Loucy (cell line): Measurements from ENCODE around the gene CCDC187.

Experiments used
- H2AFZ ChIP-seq: fragments of 200-600 bp; sonication (generic); 2 replicates; pipeline ENCODE4 v1.6.0; 2016; ENCODE audit warnings: antibody characterized with exemption, mild to moderate bottlenecking, low read length, moderate library complexity
- H3F3A ChIP-seq: fragments of 200-600 bp; 2 replicates; pipeline ENCODE4 v1.6.0; 2016; ENCODE audit warnings: antibody characterized with exemption, low read depth, mild to moderate bottlenecking
- H3K27me3 ChIP-seq: fragments of 200-600 bp; sonication (generic); 2 replicates; pipeline ENCODE4 v1.6.1; 2014; ENCODE audit warnings: low read length, mild to moderate bottlenecking; ENCODE audit not compliant: insufficient read depth, poor library complexity, severe bottlenecking
- H3K36me3 ChIP-seq: fragments of 200-600 bp; sonication (generic); 2 replicates; pipeline ENCODE4 v1.6.1; 2016; ENCODE audit warnings: low read length; ENCODE audit not compliant: insufficient read depth
- H3K4me1 ChIP-seq: fragments of 200-600 bp; sonication (generic); 2 replicates; pipeline ENCODE4 v1.5.1; 2014; ENCODE audit warnings: low read length, mild to moderate bottlenecking; ENCODE audit not compliant: insufficient read depth, poor library complexity, severe bottlenecking
- H3K4me2 ChIP-seq: fragments of 200-600 bp; sonication (generic); 2 replicates; pipeline ENCODE4 v1.6.0; 2014; ENCODE audit warnings: antibody characterized with exemption, low read length, low read depth, mild to moderate bottlenecking; ENCODE audit not compliant: poor library complexity, severe bottlenecking
- H3K4me3 ChIP-seq: fragments of 200-600 bp; sonication (generic); 2 replicates; pipeline ENCODE4 v1.5.1; 2014; ENCODE audit warnings: low read length, mild to moderate bottlenecking, mixed read lengths; ENCODE audit not compliant: poor library complexity, severe bottlenecking
- H3K79me2 ChIP-seq: fragments of 200-600 bp; sonication (generic); 2 replicates; pipeline ENCODE4 v1.6.1; 2014; ENCODE audit warnings: low read length; ENCODE audit not compliant: insufficient read depth
- H3K9ac ChIP-seq: fragments of 200-600 bp; sonication (generic); 2 replicates; pipeline ENCODE4 v1.6.0; 2014; ENCODE audit warnings: mild to moderate bottlenecking, low read depth, low read length, moderate library complexity; ENCODE audit not compliant: poor library complexity, severe bottlenecking
- H3K9me2 ChIP-seq: fragments of 200-600 bp; sonication (generic); replicated peaks from 2 replicates; pipeline ENCODE4 v1.6.1; 2016; ENCODE audit warnings: low read depth, low read length, mixed read lengths
- H3K9me3 ChIP-seq: fragments of 200-600 bp; sonication (generic); 2 replicates; pipeline ENCODE4 v1.6.1; 2014; ENCODE audit warnings: mild to moderate bottlenecking, antibody characterized with exemption, low read length, low read depth; ENCODE audit not compliant: insufficient read depth
- H4K20me1 ChIP-seq: fragments of 200-600 bp; sonication (generic); 2 replicates; pipeline ENCODE4 v1.6.0; 2014; ENCODE audit warnings: antibody characterized with exemption, low read length, mild to moderate bottlenecking; ENCODE audit not compliant: insufficient read depth, poor library complexity, severe bottlenecking
- CTCF ChIP-seq: fragments of 200-600 bp; sonication (generic); conservative IDR thresholded peaks from 2 replicates; pipeline ENCODE4 v1.5.1; 2014; ENCODE audit warnings: mild to moderate bottlenecking, antibody characterized with exemption, low read length
- EZH2phosphoT487 ChIP-seq: fragments of 200-600 bp; IDR thresholded peaks from 2 replicates; pipeline ENCODE4 v1.6.1; 2018; ENCODE audit warnings: antibody characterized with exemption, mild to moderate bottlenecking, moderate library complexity, borderline replicate concordance

CCDC187 gene

GRCh38 chr9:136241542-136241941, 62.4 kb downstream of the CCDC187 start:
- no peak for TF ChIP-seq CTCF
- TF ChIP-seq EZH2phosphoT487 = no peak
- Histone ChIP-seq H3K27me3 (no peaks in the 10 kb centered on the region), H3K9me2 (no peaks in the 10 kb centered on the region), H4K20me1 (peaks cover 28% of the 10 kb centered on the region), H3K9me3 (no peaks in the 10 kb centered on the region), H3K4me2 (peak overlapping the region; percentile 97), H3K36me3 (peaks cover 5% of the 10 kb centered on the region; the same call in 1 of the 2 replicates), H3K4me1 (peaks cover 73% of the 10 kb centered on the region), H3F3A (peaks cover 6% of the 10 kb centered on the region; the same call in 1 of the 2 replicates), H3K79me2 (peaks cover 86% of the 10 kb centered on the region), H3K4me3 (no peak overlapping the region), H3K9ac (peak overlapping the region; percentile 75), H2AFZ (no peak overlapping the region)

- no peak overlapping the region for H3K4me3 ChIP-seq
These were observed 63.0 kb downstream of the CCDC187 start for GRCh38 chr9:136240941-136241340.

GRCh38 chr9:136239983-136240330, 63.9 kb downstream of the CCDC187 start:
- no peaks in the 10 kb centered on the region for H3K9me2 ChIP-seq
- H3K36me3 ChIP-seq = peaks cover 21% of the 10 kb centered on the region; the same call in 1 of the 2 replicates
- H3K9ac ChIP-seq = peak overlapping the region; percentile 74
- peaks cover 25% of the 10 kb centered on the region for H4K20me1 ChIP-seq
- TF ChIP-seq EZH2phosphoT487 = no peak
- TF ChIP-seq CTCF = no peak
- H2AFZ ChIP-seq = no peak overlapping the region
- no peaks in the 10 kb centered on the region for H3K27me3 ChIP-seq
- H3K4me2 ChIP-seq = peak overlapping the region; percentile 67
- peaks cover 6% of the 10 kb centered on the region; the same call in 1 of the 2 replicates for H3F3A ChIP-seq
- H3K4me3 ChIP-seq = no peak overlapping the region
- peaks cover 99% of the 10 kb centered on the region for H3K79me2 ChIP-seq
- H3K4me1 ChIP-seq = peaks cover 67% of the 10 kb centered on the region
- no peaks in the 10 kb centered on the region for H3K9me3 ChIP-seq

More at GRCh38 chr9:136240941-136241340, 63.0 kb downstream of the CCDC187 start:
- Histone ChIP-seq H3K36me3 (peaks cover 11% of the 10 kb centered on the region; the same call in 1 of the 2 replicates), H2AFZ (no peak overlapping the region), H3F3A (peaks cover 6% of the 10 kb centered on the region; the same call in 1 of the 2 replicates), H3K79me2 (peaks cover 92% of the 10 kb centered on the region), H3K27me3 (no peaks in the 10 kb centered on the region), H3K9ac (no peak overlapping the region), H4K20me1 (peaks cover 28% of the 10 kb centered on the region), H3K9me3 (no peaks in the 10 kb centered on the region), H3K4me2 (peak overlapping the region; percentile 97), H3K4me1 (peaks cover 70% of the 10 kb centered on the region), H3K9me2 (no peaks in the 10 kb centered on the region)
- TF ChIP-seq EZH2phosphoT487 (no peak), CTCF (no peak)
